ENCODE data around the gene ATP2A3.

The ATP2A3 gene

DNA sequence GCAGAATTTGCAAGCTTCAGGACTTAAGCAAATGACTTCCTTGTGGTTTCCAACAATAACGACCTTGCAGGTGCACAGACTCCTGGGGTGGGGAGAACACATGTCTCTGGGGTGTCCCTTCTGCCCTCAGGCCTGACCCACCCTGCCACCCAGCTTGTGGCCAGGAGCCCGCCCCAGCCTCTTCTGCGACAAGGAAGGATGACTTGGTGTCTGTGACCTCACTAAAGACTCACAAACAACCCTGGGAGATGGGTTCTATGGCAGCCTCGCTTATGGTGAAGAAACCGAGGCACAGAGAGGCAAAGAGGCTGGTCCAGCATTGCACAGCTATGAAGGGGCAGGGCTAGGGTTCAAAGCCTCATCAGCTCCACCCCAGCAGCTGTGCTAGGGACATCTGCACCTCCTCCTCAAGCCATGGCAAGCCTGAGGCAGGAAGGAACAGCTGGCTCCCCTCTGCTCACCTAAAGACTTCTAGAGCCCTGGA, 2.6 kb downstream of the ATP2A3 start:
- Histone ChIP-seq H3K36me3 (ENCODE audit: control insufficient read depth in 2 of 2, insufficient read depth in 2 of 2, low read length in 2 of 2) (no peaks in the 10 kb centered on the region), H3K4me1 (ENCODE audit: control insufficient read depth, insufficient read depth, low read length) (peaks cover 12% of the 10 kb centered on the region), H3K27me3 (ENCODE audit: control insufficient read depth in 1 of 2, insufficient read depth in 2 of 2, low read length in 2 of 2) (peaks cover 30 to 36% of the 10 kb centered on the region in 2 donors), H3K9ac (ENCODE audit: low read length in 2 of 2) (no peak overlapping the region), H3K4me3 (ENCODE audit: low read length in 2 of 2) (no peak overlapping the region), H3K27ac (ENCODE audit: low read length) (no peak overlapping the region), H3K9me3 (ENCODE audit: control insufficient read depth in 2 of 2, low read length in 2 of 2) (no peaks in the 10 kb centered on the region)

DNA sequence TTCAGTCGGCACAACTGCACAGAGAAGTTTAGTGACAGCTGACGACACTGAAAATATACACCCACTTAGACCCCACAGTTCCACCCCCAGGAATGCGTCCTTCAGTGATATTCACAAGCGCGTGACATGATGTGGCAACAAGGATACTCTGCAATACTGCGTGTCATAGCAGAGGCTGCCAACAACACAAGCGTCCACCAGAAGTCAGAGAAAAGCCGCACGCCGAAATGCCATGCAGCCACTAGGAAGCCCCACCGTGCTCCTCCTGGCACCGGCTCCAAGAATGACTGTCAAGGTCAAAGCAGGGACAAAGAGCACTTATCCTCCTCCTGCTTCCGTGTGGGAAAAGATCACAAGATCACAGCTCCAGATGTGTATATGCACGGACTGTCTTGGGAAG, 3.5 kb downstream of the ATP2A3 start:
- H3K36me3 ChIP-seq (ENCODE audit: control insufficient read depth in 2 of 2, insufficient read depth in 2 of 2, low read length in 2 of 2) = no peaks in the 10 kb centered on the region
- no peak overlapping the region for H3K9ac ChIP-seq (ENCODE audit: low read length in 2 of 2)
- no peak overlapping the region for H3K4me3 ChIP-seq (ENCODE audit: low read length in 2 of 2)
- peaks cover 12% of the 10 kb centered on the region for H3K4me1 ChIP-seq (ENCODE audit: control insufficient read depth, insufficient read depth, low read length)
- H3K27me3 ChIP-seq (ENCODE audit: control insufficient read depth in 1 of 2, insufficient read depth in 2 of 2, low read length in 2 of 2) = peaks cover 30 to 36% of the 10 kb centered on the region in 2 donors
- H3K27ac ChIP-seq (ENCODE audit: low read length) = no peak overlapping the region
- H3K9me3 ChIP-seq (ENCODE audit: control insufficient read depth in 2 of 2, low read length in 2 of 2) = no peaks in the 10 kb centered on the region

DNA sequence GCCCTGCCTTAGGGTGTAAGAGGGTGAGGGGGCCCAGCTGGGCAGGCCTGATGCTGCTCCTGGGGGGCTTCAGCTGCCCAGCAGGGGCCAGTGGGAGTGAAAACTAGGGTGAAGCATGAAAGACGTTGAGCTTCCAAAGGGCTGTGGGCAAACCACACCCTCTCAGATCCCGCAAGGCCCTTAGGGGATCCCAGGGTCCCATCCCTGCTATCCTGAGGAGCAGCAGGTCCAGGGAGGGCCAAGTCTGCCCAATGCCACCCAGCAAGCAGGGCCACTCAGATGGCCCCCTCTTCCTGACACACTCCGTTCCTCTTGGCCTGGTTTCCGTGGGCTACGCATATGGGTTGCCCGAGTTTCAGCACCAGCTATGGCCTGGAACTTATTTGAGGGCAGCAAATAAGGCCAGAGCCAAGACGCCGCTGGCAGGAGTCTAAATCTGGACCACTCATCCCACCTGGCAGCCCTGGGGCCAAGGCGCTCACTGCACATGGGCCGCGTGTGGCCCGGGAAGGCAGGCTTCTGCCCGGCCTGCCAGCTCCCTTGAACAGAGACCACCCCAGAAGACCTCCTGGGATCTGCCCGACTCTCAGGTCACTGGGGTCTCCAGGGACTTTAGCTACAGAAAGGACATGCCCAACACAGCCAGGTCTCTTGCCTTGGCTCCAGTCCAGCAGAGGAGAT, 4.2 kb downstream of the ATP2A3 start:
- Histone ChIP-seq H3K9me3 (ENCODE audit: control insufficient read depth in 2 of 2, low read length in 2 of 2) (no peaks in the 10 kb centered on the region), H3K4me1 (ENCODE audit: control insufficient read depth, insufficient read depth, low read length) (peaks cover 12% of the 10 kb centered on the region), H3K36me3 (ENCODE audit: control insufficient read depth in 2 of 2, insufficient read depth in 2 of 2, low read length in 2 of 2) (no peaks in the 10 kb centered on the region), H3K27ac (ENCODE audit: low read length) (no peak overlapping the region), H3K4me3 (ENCODE audit: low read length in 2 of 2) (no peak overlapping the region), H3K9ac (ENCODE audit: low read length in 2 of 2) (no peak overlapping the region), H3K27me3 (ENCODE audit: control insufficient read depth in 1 of 2, insufficient read depth in 2 of 2, low read length in 2 of 2) (peaks cover 24 to 32% of the 10 kb centered on the region in 2 donors)

DNA sequence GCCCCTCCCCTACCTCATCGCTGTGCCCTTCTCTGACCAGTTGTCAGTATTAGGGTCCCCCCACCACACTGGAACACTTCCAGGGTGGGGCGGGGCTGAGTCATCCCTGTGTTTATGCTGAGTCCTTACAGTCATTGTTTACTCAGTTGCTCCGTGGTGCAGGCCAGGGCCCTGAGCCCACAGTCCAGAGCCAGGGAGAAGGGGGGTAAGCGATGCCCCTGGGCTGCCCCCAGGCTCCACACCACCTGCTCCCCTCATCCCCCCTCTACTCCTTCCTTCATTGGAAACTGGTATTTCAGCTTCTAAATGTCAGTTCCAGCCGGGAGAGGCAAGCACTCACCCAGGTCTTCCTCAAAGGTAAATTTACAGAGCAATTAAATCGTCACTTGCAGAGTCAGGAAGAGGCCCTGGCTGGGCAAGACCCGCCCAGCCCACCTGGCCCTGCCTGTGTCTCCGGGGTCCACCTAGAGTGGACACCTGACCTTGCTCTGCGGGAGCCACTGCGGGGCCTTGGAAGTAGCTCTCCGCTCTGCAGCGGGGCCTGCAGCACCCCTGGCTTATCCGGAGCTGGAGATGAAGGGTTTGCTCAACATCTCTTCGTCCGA, 4.8 kb downstream of the ATP2A3 start:
- Histone ChIP-seq H3K4me3 (ENCODE audit: low read length in 2 of 2) (no peak overlapping the region), H3K27ac (ENCODE audit: low read length) (no peak overlapping the region), H3K9me3 (ENCODE audit: control insufficient read depth in 2 of 2, low read length in 2 of 2) (no peaks in the 10 kb centered on the region), H3K9ac (ENCODE audit: low read length in 2 of 2) (no peak overlapping the region), H3K4me1 (ENCODE audit: control insufficient read depth, insufficient read depth, low read length) (peaks cover 9% of the 10 kb centered on the region), H3K27me3 (ENCODE audit: control insufficient read depth in 1 of 2, insufficient read depth in 2 of 2, low read length in 2 of 2) (peaks cover 22 to 26% of the 10 kb centered on the region in 2 donors), H3K36me3 (ENCODE audit: control insufficient read depth in 2 of 2, insufficient read depth in 2 of 2, low read length in 2 of 2) (no peaks in the 10 kb centered on the region)

DNA sequence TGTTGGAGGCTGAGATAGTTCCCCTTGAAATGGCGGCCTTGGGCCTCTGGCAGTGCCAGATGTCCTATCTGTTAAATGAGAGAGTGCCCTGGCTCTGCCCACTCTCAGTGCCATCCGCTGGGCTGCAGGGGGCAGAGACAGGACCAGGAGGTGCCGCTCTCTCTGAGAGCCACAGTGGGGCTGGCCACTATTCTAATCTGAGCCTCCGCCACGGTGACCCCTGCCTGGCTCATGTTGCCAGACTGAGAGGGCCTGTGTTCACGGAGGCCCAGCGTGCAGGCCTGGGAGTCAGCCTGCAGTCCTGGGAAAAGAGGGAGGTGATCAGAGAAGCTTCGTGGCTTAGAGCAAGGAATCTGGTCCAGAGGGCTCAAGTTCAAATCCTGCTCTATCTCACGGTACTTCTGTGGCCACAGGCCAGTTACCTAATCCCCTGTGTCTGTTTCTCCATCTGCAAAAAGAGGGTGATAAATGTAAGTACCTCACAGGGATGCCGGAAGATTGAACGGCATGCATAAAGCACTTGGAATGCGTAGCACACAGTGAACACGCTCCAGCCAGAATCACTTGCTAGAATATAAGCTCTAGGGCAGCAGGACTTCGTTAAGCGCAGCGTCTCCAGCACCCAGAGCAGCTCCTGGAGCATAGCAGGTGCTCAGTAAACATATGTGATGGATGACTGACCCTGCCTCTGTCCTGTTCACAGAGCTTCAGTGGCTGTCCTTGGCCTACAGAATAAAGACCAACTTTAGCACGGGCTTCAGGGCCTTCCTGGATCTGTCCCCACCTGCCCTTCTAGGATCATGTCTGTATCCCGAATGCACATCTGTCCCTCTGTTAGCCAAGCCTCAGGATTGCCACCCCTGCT, 6.3 kb downstream of the ATP2A3 start:
- Histone ChIP-seq H3K27ac (ENCODE audit: low read length) (no peak overlapping the region), H3K4me1 (ENCODE audit: control insufficient read depth, insufficient read depth, low read length) (peaks cover 2% of the 10 kb centered on the region), H3K36me3 (ENCODE audit: control insufficient read depth in 2 of 2, insufficient read depth in 2 of 2, low read length in 2 of 2) (no peaks in the 10 kb centered on the region), H3K27me3 (ENCODE audit: control insufficient read depth in 1 of 2, insufficient read depth in 2 of 2, low read length in 2 of 2) (peaks cover 14 to 15% of the 10 kb centered on the region in 2 donors), H3K4me3 (ENCODE audit: low read length in 2 of 2) (no peak overlapping the region), H3K9me3 (ENCODE audit: control insufficient read depth in 2 of 2, low read length in 2 of 2) (no peaks in the 10 kb centered on the region), H3K9ac (ENCODE audit: low read length in 2 of 2) (peak overlapping the region in 1 of 2 donors; percentile 13)

DNA sequence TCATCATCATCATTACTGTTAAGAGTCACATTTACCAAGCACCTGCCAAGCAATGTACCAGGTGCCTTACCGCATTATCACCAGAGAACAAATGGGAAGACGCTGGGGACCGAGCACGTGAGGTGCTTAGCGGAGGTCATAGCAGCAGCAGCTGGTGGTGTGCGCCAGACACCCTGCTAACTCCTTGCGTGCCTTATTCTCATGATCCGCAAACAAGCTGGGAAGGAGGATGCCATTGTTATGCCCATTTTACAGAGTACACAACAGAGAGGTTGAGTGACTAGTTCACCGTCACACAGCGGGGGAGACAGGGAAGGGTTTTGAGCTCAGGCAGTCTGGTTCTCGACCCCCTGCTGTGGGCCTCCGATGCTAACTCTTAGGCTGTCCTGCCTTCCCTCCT, 7.3 kb downstream of the ATP2A3 start:
- Histone ChIP-seq H3K4me1 (ENCODE audit: control insufficient read depth, insufficient read depth, low read length) (peaks cover 2% of the 10 kb centered on the region), H3K4me3 (ENCODE audit: low read length in 2 of 2) (no peak overlapping the region), H3K9ac (ENCODE audit: low read length in 2 of 2) (no peak overlapping the region), H3K9me3 (ENCODE audit: control insufficient read depth in 2 of 2, low read length in 2 of 2) (no peaks in the 10 kb centered on the region), H3K27ac (ENCODE audit: low read length) (no peak overlapping the region), H3K27me3 (ENCODE audit: control insufficient read depth in 1 of 2, insufficient read depth in 2 of 2, low read length in 2 of 2) (peaks cover 6 to 10% of the 10 kb centered on the region in 2 donors), H3K36me3 (ENCODE audit: control insufficient read depth in 2 of 2, insufficient read depth in 2 of 2, low read length in 2 of 2) (no peaks in the 10 kb centered on the region)

DNA sequence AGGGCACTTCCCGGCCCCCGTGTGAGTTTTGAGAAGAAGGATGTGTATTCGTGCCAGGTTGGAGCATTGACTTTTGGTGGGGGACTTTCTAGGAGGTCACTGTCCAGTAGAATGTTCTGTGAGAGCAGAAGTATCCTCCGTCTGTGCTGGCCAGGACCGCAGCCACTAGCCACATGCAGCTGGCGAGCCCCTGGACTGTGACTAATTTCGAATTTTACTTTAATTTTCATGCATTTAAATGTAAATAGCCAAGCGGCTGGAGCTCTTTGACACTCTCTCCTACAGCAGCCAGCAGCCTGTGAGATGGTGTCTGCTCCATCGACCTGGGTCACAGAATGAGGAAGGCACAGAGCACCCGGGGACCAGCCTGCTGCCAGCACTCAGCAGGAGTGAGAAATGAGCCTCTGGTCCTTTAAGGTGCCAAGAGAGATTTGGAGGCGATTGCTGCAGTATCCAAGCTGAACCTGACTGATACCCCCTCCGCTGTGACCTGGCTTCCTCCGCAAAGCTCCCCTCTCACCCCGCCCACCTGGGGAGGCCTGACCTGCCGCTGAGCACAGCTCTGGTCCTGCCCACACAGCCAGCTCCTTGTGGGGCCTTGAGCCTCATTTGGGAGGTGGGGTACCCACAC, 7.8 kb downstream of the ATP2A3 start:
- Histone ChIP-seq H3K27me3 (ENCODE audit: control insufficient read depth in 1 of 2, insufficient read depth in 2 of 2, low read length in 2 of 2) (peaks cover under 1 to 6% of the 10 kb centered on the region in 2 donors), H3K36me3 (ENCODE audit: control insufficient read depth in 2 of 2, insufficient read depth in 2 of 2, low read length in 2 of 2) (no peaks in the 10 kb centered on the region), H3K9ac (ENCODE audit: low read length in 2 of 2) (no peak overlapping the region), H3K4me3 (ENCODE audit: low read length in 2 of 2) (no peak overlapping the region), H3K27ac (ENCODE audit: low read length) (no peak overlapping the region), H3K9me3 (ENCODE audit: control insufficient read depth in 2 of 2, low read length in 2 of 2) (no peaks in the 10 kb centered on the region), H3K4me1 (ENCODE audit: control insufficient read depth, insufficient read depth, low read length) (no peaks in the 10 kb centered on the region)

DNA sequence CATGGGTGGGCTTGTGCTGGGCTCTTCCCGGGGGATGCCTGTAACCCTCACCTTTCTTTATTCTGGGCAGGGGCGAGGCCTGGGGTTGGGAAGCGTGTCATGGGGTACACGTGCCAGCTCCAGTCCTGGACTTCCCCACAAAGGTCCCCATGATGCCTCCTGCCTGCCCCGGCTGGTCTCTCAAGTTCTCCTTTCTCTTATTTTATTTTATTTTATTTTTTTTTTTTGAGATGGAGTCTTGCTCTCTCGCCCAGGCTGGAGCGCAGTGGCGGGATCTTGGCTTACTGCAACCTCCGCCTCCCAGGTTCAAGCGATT, 8.6 kb downstream of the ATP2A3 start:
- Histone ChIP-seq H3K9me3 (ENCODE audit: control insufficient read depth in 2 of 2, low read length in 2 of 2) (no peaks in the 10 kb centered on the region), H3K9ac (ENCODE audit: low read length in 2 of 2) (no peak overlapping the region), H3K4me3 (ENCODE audit: low read length in 2 of 2) (no peak overlapping the region), H3K27me3 (ENCODE audit: control insufficient read depth in 1 of 2, insufficient read depth in 2 of 2, low read length in 2 of 2) (no peaks in the 10 kb centered on the region), H3K27ac (ENCODE audit: low read length) (no peak overlapping the region), H3K4me1 (ENCODE audit: control insufficient read depth, insufficient read depth, low read length) (no peaks in the 10 kb centered on the region), H3K36me3 (ENCODE audit: control insufficient read depth in 2 of 2, insufficient read depth in 2 of 2, low read length in 2 of 2) (no peaks in the 10 kb centered on the region)

DNA sequence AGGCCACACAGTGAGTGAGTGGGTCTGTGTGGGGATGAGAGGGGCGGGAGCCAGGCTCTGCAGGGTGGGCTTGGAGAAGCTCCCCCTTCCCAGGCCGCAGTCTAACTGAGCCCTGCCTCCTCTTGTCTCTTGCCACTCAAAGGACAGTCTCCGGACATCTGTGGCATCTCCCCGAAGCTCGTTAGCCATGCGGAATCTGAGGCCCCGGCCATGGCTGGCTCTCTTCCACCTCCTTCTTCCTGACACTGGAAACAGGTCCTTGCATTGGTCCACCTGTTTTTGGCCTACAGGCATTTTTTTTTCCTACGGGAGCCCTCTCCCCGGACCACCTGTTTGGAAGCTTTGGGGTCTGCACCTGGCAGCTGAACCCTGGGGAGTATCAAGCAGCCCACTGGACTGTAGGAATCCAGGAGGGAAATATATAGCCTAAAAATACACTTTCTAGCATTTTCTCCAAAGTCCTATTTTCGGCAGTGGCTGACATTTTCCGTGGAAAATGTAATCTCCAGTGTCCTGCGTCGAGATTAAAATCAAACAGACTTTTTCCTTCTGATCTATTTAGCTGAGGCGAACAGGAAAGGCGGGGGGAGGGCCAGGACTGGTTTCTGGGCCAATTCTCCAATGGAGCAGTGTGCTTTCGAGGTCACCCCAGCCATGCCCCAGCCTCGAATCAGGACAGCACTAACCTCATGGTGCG, 9.1 kb downstream of the ATP2A3 start:
- no peaks in the 10 kb centered on the region for H3K27me3 ChIP-seq (ENCODE audit: control insufficient read depth in 1 of 2, insufficient read depth in 2 of 2, low read length in 2 of 2)
- H3K9me3 ChIP-seq (ENCODE audit: control insufficient read depth in 2 of 2, low read length in 2 of 2) = no peaks in the 10 kb centered on the region
- H3K4me3 ChIP-seq (ENCODE audit: low read length in 2 of 2) = no peak overlapping the region
- H3K9ac ChIP-seq (ENCODE audit: low read length in 2 of 2) = no peak overlapping the region
- H3K36me3 ChIP-seq (ENCODE audit: control insufficient read depth in 2 of 2, insufficient read depth in 2 of 2, low read length in 2 of 2) = no peaks in the 10 kb centered on the region
- H3K27ac ChIP-seq (ENCODE audit: low read length) = no peak overlapping the region
- H3K4me1 ChIP-seq (ENCODE audit: control insufficient read depth, insufficient read depth, low read length) = no peaks in the 10 kb centered on the region

DNA sequence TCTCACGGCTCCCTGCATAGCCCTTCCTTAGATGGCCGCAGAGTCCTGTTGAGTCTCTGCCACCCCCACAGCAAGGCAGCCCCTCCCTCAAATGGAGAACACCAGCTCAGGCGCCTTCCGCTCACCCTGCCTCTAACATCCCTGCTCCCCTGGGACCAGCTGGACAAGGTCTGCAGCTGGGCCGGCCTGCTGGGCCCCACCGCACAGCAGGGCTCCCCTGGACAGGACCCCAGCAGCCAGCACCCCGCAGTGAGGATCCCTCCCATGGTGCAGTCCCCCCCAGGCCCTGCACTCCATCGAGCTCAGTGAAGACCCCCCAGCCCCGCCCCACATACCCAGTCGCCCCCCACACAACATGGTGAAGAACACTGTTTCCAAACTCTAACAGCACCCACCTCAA, 10.2 kb downstream of the ATP2A3 start:
- Histone ChIP-seq H3K27ac (ENCODE audit: low read length) (no peak overlapping the region), H3K9ac (ENCODE audit: low read length in 2 of 2) (no peak overlapping the region), H3K4me1 (ENCODE audit: control insufficient read depth, insufficient read depth, low read length) (no peaks in the 10 kb centered on the region), H3K4me3 (ENCODE audit: low read length in 2 of 2) (no peak overlapping the region), H3K27me3 (ENCODE audit: control insufficient read depth in 1 of 2, insufficient read depth in 2 of 2, low read length in 2 of 2) (no peaks in the 10 kb centered on the region), H3K9me3 (ENCODE audit: control insufficient read depth in 2 of 2, low read length in 2 of 2) (no peaks in the 10 kb centered on the region), H3K36me3 (ENCODE audit: control insufficient read depth in 2 of 2, insufficient read depth in 2 of 2, low read length in 2 of 2) (no peaks in the 10 kb centered on the region)
